GM12878 (cell line): ENCODE measurements around the gene FAM131B.

Experiments
- NR2C1 ChIP-seq: fragments of 450-650 bp; IDR thresholded peaks from 2 replicates; pipeline ENCODE4 v1.6.1; 2017; ENCODE audit warnings: antibody characterized with exemption, mild to moderate bottlenecking, moderate library complexity
- POLR2A ChIP-seq: IDR thresholded peaks from 2 replicates; pipeline ENCODE4 v1.6.1; 2011; ENCODE audit warnings: low read depth, mild to moderate bottlenecking, low read length
- REST ChIP-seq: IDR thresholded peaks from 2 replicates; pipeline ENCODE4 v1.6.1; 2012; ENCODE audit warnings: mild to moderate bottlenecking, low read depth, low read length
- YY1 ChIP-seq: IDR thresholded peaks from 2 replicates; pipeline ENCODE4 v1.6.1; 2011; ENCODE audit warnings: low read depth, mild to moderate bottlenecking, low read length
- ZBED1 ChIP-seq: IDR thresholded peaks from 2 replicates; pipeline ENCODE4 v1.6.1; 2016; ENCODE audit warnings: borderline replicate concordance
- ZNF207 ChIP-seq: fragments of 450-650 bp; IDR thresholded peaks from 2 replicates; pipeline ENCODE4 v1.6.1; 2014; ENCODE audit warnings: antibody characterized with exemption, mild to moderate bottlenecking, borderline replicate concordance
- ZZZ3 ChIP-seq: IDR thresholded peaks from 2 replicates; pipeline ENCODE4 v1.6.1; 2011; ENCODE audit warnings: low read depth; ENCODE audit not compliant: control insufficient read depth, insufficient read length
- TF ChIP-seq, protein P1 (sequence below), 3 experiments: IDR thresholded peaks in 2 of 3; conservative IDR thresholded peaks in 1 of 3; 2 replicates each; pipeline ENCODE4 v1.5.1; 2011; ENCODE audit warnings: low read depth in 3 of 3, low read length in 3 of 3, mild to moderate bottlenecking in 3 of 3, control low read depth in 2 of 3, moderate library complexity in 2 of 3, inconsistent platforms in 1 of 3, mixed read lengths in 1 of 3; ENCODE audit not compliant: control insufficient read depth in 2 of 3, insufficient read depth in 1 of 3; ENCODE audit errors: extremely low read depth in 1 of 3

DNA sequence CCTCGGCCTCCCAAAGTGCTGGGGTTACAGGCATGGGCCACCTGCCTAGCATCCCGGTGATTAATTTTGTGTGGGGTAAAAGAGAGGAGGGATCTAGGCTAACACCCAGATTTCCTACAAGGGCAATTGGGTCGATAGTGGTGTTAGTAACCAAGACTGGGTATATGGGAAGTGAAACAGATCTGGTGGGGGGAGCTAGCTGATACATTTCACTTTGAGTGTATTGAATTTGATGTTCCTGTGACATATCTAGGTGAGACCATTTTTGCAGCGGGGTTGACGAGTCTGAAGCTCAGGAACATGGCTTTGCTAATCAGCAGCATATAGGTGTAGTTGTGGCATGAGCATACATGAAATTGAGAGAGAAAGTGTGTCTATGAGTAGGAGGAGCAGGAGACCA, 34.6 kb downstream of the FAM131B start:
- TF ChIP-seq ZBED1 (no peak), ZZZ3 (no peak), POLR2A (no peak), REST (no peak), NR2C1 (no peak), YY1 (no peak), ZNF207 (no peak)
- TF ChIP-seq, protein P1, sequence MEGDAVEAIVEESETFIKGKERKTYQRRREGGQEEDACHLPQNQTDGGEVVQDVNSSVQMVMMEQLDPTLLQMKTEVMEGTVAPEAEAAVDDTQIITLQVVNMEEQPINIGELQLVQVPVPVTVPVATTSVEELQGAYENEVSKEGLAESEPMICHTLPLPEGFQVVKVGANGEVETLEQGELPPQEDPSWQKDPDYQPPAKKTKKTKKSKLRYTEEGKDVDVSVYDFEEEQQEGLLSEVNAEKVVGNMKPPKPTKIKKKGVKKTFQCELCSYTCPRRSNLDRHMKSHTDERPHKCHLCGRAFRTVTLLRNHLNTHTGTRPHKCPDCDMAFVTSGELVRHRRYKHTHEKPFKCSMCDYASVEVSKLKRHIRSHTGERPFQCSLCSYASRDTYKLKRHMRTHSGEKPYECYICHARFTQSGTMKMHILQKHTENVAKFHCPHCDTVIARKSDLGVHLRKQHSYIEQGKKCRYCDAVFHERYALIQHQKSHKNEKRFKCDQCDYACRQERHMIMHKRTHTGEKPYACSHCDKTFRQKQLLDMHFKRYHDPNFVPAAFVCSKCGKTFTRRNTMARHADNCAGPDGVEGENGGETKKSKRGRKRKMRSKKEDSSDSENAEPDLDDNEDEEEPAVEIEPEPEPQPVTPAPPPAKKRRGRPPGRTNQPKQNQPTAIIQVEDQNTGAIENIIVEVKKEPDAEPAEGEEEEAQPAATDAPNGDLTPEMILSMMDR (IDR thresholded peaks at IDR 0.05 in 2 of 3, conservative IDR thresholded peaks at IDR 0.05 in 1 of 3; ENCODE audit: control insufficient read depth in 2 of 3, extremely low read depth in 1 of 3, insufficient read depth in 1 of 3, low read depth in 3 of 3, low read length in 3 of 3): no peak
